GM19463 (cell line): ENCODE results near the gene HNRNPD.
"Not testable (repeated sequence)": the region's sequence is repeated elsewhere in the genome, so short reads cannot be mapped to it uniquely, and the experiment has no call there.

Experiments
- ATAC-seq: cut with Tn5 transposase; IDR thresholded peaks from one replicate; pipeline ENCODE4 v1.9.1; 2021; ENCODE audit warnings: mild to moderate bottlenecking, moderate library complexity; ENCODE audit not compliant: unreplicated experiment

Gene HNRNPD

GRCh38 chr4:82373816-82374625, at the start of gene HNRNPD:
Gene HNRNPD, minus strand, starts transcription at chr4:82373991. Its CDS starts 313 bp downstream, at chr4:82373678.
- peak; percentile 92 for ATAC-seq

GRCh38 chr4:82422616-82423015, 48.8 kb upstream of the HNRNPD start:
- ATAC-seq: no peak

- ATAC-seq: no peak
Measured at GRCh38 chr4:82421796-82422560, 48.2 kb upstream of the HNRNPD start.

- no peak for ATAC-seq
Measured at GRCh38 chr4:82419451-82419850, 45.7 kb upstream of the HNRNPD start.

GRCh38 chr4:82415922-82416365, 42.2 kb upstream of the HNRNPD start:
- ATAC-seq: no peak

- not testable (repeated sequence) for ATAC-seq
Measured at GRCh38 chr4:82415061-82415460, 41.3 kb upstream of the HNRNPD start.

GRCh38 chr4:82403725-82404124, 29.9 kb upstream of the HNRNPD start:
- no peak for ATAC-seq

GRCh38 chr4:82402196-82402775, 28.5 kb upstream of the HNRNPD start:
- ATAC-seq: no peak

GRCh38 chr4:82401600-82401999, 27.8 kb upstream of the HNRNPD start:
- ATAC-seq: no peak

- ATAC-seq: no peak
Measured at GRCh38 chr4:82398263-82398662, 24.5 kb upstream of the HNRNPD start.

- no peak for ATAC-seq
Measured at GRCh38 chr4:82397527-82397926, 23.7 kb upstream of the HNRNPD start.

GRCh38 chr4:82394896-82395295, 21.1 kb upstream of the HNRNPD start:
- no peak for ATAC-seq

- ATAC-seq: not testable (repeated sequence)
Measured at GRCh38 chr4:82390061-82390460, 16.3 kb upstream of the HNRNPD start.

GRCh38 chr4:82388405-82388804, 14.6 kb upstream of the HNRNPD start:
- ATAC-seq: no peak

- ATAC-seq: not testable (repeated sequence)
Measured at GRCh38 chr4:82386312-82386711, 12.5 kb upstream of the HNRNPD start.

- no peak for ATAC-seq
Measured at GRCh38 chr4:82382751-82383150, 9.0 kb upstream of the HNRNPD start.

GRCh38 chr4:82381661-82382296, 8.0 kb upstream of the HNRNPD start:
- ATAC-seq: no peak

- ATAC-seq: no peak
Measured at GRCh38 chr4:82381235-82381634, 7.4 kb upstream of the HNRNPD start.

- no peak for ATAC-seq
Measured at GRCh38 chr4:82380831-82381230, 7.0 kb upstream of the HNRNPD start.

- no peak for ATAC-seq
Measured at GRCh38 chr4:82380344-82380743, 6.6 kb upstream of the HNRNPD start.

GRCh38 chr4:82376109-82376508, 2.3 kb upstream of the HNRNPD start:
- ATAC-seq: no peak
